Natural killer cell (primary cell): ENCODE measurements around the gene SLC8A1. TPM values are rescaled to one million over a fixed set of nuclear protein-coding genes. Genes with fewer than 3 reads are reported as not detected.

Experiments used
- ATAC-seq, 3 donors: fragments of 150-1000 bp in 2 of 3; fragments of 200-7000 bp in 1 of 3; cut with Tn5 transposase; 1 replicate in 1 of 3; 2 replicates in 2 of 3; pipeline ENCODE4 v1.10.0; 2021; ENCODE audit warnings: mild to moderate bottlenecking in 2 of 3, moderate library complexity in 2 of 3
- DNase-seq, 2 donors: peaks; one replicate each; pipeline versions ENCODE4 v3.0.0 to v3.0.0-alpha.2; 2013 to 2021; ENCODE audit warnings: mixed read lengths in 1 of 2
- H3K27ac ChIP-seq: one replicate; pipeline ENCODE4 v1.5.1; 2013; ENCODE audit warnings: mild to moderate bottlenecking, low read length
- H3K27me3 ChIP-seq: one replicate; pipeline ENCODE4 v1.6.1; 2013; ENCODE audit warnings: low read length; ENCODE audit not compliant: control insufficient read depth, insufficient read depth
- H3K36me3 ChIP-seq: one replicate; pipeline ENCODE4 v1.6.1; 2013; ENCODE audit warnings: low read length; ENCODE audit not compliant: control insufficient read depth, insufficient read depth
- H3K4me1 ChIP-seq: one replicate; pipeline ENCODE4 v1.6.1; 2013; ENCODE audit warnings: low read length; ENCODE audit not compliant: control insufficient read depth, insufficient read depth
- H3K4me3 ChIP-seq: one replicate; pipeline ENCODE4 v1.5.1; 2013; ENCODE audit warnings: low read length
- H3K9me3 ChIP-seq: one replicate; pipeline ENCODE4 v1.6.1; 2013; ENCODE audit warnings: low read length; ENCODE audit not compliant: control insufficient read depth, insufficient read depth
- H3K27ac Mint-ChIP-seq, 2 donors: one replicate each; pipeline ENCODE4 v1.8.0; 2022; ENCODE audit warnings: mild to moderate bottlenecking in 2 of 2, mixed read lengths in 2 of 2, moderate library complexity in 1 of 2
- H3K27me3 Mint-ChIP-seq, 2 donors: one replicate each; pipeline ENCODE4 v1.8.0; 2022; ENCODE audit warnings: low read depth in 2 of 2, mixed read lengths in 2 of 2
- H3K36me3 Mint-ChIP-seq: one replicate; pipeline ENCODE4 v1.8.0; 2022; ENCODE audit warnings: mixed read lengths
- H3K4me1 Mint-ChIP-seq, 2 donors: one replicate each; pipeline ENCODE4 v1.8.0; 2022; ENCODE audit warnings: mixed read lengths in 2 of 2
- H3K4me3 Mint-ChIP-seq: one replicate; pipeline ENCODE4 v1.8.0; 2022; ENCODE audit warnings: mild to moderate bottlenecking, moderate library complexity, mixed read lengths
- H3K9me3 Mint-ChIP-seq, 2 donors: one replicate each; pipeline ENCODE4 v1.8.0; 2022; ENCODE audit warnings: mixed read lengths in 2 of 2
- WGBS: methylation state at CpG from one replicate; pipeline ENCODE4 v1.1.7; 2013; ENCODE audit warnings: missing lambda C conversion rate; ENCODE audit not compliant: insufficient coverage; 5-methylcytosine and 5-hydroxymethylcytosine counted together
- intact Hi-C: fragments of 100-400 bp; cut with micrococcal nuclease; formaldehyde crosslinking; loops from one replicate; pipeline ENCODE4 v1.14.2; 2022
- total RNA-seq, 4 donors: library from RNA; stranded (reverse); fragments of 120-200 nt in 1 of 4; gene quantifications; one replicate each; pipeline versions ENCODE4 v1.2.3 to v1.2.4, GENCODE V29; 2013 to 2022
- TF ChIP-seq, protein P1 (sequence below): fragments of 200-600 bp; IDR thresholded peaks from one replicate; pipeline ENCODE4 v1.8.0; 2022; ENCODE audit warnings: antibody characterized with exemption

SLC8A1 gene
- total RNA-seq, 3 donors from 2014 or later (not counting 1 experiment from before 2014, with no cell fraction given) = 1.4 to 4.7 (median 3.6) TPM

DNA sequence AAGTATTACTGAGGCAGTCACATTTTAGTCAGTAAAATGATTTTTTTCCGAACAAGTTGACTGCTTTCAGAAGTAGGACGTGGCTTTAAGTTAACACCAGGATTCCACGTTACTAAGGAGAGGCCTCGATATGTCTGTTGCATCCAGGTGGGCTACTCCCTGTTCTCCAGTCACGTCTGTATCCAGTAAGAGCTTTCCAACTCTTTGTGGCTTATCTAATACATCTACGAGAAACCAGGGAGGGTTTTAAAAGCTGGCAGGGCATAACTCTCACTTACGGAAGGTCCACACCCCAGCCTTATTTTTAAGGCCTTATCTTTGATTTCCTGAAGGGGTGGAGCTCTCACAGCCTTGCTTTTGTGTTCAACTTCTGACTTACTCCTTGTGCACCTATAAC is 99.2 kb downstream of the SLC8A1 start:
- no peak overlapping the region for H3K27ac ChIP-seq
- TF ChIP-seq, protein P1, sequence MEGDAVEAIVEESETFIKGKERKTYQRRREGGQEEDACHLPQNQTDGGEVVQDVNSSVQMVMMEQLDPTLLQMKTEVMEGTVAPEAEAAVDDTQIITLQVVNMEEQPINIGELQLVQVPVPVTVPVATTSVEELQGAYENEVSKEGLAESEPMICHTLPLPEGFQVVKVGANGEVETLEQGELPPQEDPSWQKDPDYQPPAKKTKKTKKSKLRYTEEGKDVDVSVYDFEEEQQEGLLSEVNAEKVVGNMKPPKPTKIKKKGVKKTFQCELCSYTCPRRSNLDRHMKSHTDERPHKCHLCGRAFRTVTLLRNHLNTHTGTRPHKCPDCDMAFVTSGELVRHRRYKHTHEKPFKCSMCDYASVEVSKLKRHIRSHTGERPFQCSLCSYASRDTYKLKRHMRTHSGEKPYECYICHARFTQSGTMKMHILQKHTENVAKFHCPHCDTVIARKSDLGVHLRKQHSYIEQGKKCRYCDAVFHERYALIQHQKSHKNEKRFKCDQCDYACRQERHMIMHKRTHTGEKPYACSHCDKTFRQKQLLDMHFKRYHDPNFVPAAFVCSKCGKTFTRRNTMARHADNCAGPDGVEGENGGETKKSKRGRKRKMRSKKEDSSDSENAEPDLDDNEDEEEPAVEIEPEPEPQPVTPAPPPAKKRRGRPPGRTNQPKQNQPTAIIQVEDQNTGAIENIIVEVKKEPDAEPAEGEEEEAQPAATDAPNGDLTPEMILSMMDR = no peak

DNA sequence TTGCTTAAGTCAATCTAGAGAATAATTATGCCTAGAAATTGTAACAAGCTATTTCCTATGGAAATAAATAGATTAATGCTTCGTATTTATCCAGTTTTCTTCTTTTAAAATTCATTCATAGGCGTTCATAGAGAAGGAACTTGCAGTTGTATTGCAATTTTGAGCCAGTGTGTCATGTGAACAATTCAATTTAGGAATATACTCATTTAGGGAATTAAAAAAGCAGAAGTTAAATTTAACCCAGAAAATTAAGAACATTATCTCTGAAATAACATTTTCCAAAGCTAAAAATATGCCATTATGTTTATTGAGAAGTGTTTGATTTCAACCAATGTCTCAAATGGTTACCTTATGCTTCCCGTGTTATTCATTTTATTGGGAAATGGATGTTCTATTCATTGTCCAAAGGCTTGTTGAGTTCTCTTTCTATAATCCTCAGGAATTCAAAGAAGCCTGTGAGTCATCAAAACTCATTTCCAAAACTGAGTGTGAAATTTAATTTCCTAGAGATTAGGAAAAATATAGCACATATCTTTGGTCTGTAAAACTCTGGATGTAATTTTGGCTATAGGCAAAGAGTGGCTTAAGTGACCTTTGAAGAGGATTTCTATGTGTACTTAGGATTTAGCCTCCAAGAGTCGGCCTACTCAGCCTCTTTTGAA is 99.7 kb downstream of the SLC8A1 start:
- intact Hi-C loops = no loop called here
- WGBS = 75% methylated on average over 1 of the region's 4 CpGs
- no peaks in the 10 kb centered on the region for H3K27me3 ChIP-seq
- peaks cover 0 to 2% of the 10 kb centered on the region in 2 donors for H3K9me3 Mint-ChIP-seq
- H3K36me3 Mint-ChIP-seq = no peaks in the 10 kb centered on the region
- H3K36me3 ChIP-seq = no peaks in the 10 kb centered on the region
- no peak overlapping the region for H3K27ac ChIP-seq
- H3K4me3 ChIP-seq = no peak overlapping the region
- no peaks in the 10 kb centered on the region for H3K4me1 Mint-ChIP-seq
- no peaks in the 10 kb centered on the region for H3K27me3 Mint-ChIP-seq
- TF ChIP-seq, protein P1 = no peak
- DNase-seq (no peak), ATAC-seq (no peak)
- no peaks in the 10 kb centered on the region for H3K4me1 ChIP-seq
- no peak overlapping the region for H3K4me3 Mint-ChIP-seq
- no peak overlapping the region for H3K27ac Mint-ChIP-seq
- no peaks in the 10 kb centered on the region for H3K9me3 ChIP-seq

More for the DNA sequence above, 99.2 kb downstream of the SLC8A1 start:
- Histone ChIP-seq H3K27me3 (no peaks in the 10 kb centered on the region), H3K9me3 (no peaks in the 10 kb centered on the region), H3K36me3 (no peaks in the 10 kb centered on the region), H3K4me3 (no peak overlapping the region), H3K4me1 (no peaks in the 10 kb centered on the region)
- Mint-ChIP-seq H3K27me3 (no peaks in the 10 kb centered on the region), H3K27ac (no peak overlapping the region), H3K4me1 (no peaks in the 10 kb centered on the region), H3K4me3 (no peak overlapping the region), H3K36me3 (no peaks in the 10 kb centered on the region), H3K9me3 (peaks cover 0 to 3% of the 10 kb centered on the region in 2 donors)
- intact Hi-C loops = no loop called here
- 87% methylated on average over 7 of the region's 7 CpGs for WGBS
- no peak for ATAC-seq
- no peak for DNase-seq

DNA sequence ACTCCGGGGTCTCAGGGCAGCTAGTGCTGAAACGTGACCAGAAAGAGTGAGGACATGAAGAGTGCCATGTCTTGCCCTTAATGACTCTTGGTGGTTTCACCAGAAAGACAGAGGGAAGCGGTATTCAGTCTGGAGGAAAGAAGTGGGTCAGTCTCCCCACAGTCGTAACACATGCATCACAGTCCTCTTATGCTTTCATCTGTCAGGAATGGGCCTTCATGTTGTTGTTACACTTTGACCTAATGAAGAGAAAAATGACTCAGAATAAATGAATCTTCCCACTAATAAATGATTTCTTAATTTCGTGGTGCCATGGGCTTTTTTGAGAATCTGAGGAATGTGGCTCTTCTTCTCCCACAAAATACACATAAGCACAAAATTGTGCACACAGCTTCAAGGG is 103.2 kb downstream of the SLC8A1 start:
- Histone ChIP-seq H3K27me3 (no peaks in the 10 kb centered on the region), H3K27ac (no peak overlapping the region), H3K36me3 (no peaks in the 10 kb centered on the region), H3K9me3 (no peaks in the 10 kb centered on the region), H3K4me1 (no peaks in the 10 kb centered on the region), H3K4me3 (no peak overlapping the region)
- no peaks in the 10 kb centered on the region for H3K36me3 Mint-ChIP-seq
- TF ChIP-seq, protein P1 = no peak
- no peaks in the 10 kb centered on the region for H3K4me1 Mint-ChIP-seq
- no peak for DNase-seq
- H3K27me3 Mint-ChIP-seq = no peaks in the 10 kb centered on the region
- H3K27ac Mint-ChIP-seq = no peak overlapping the region
- 68% methylated on average over 5 of the region's 5 CpGs for WGBS
- intact Hi-C loops = no loop called here
- no peak overlapping the region for H3K4me3 Mint-ChIP-seq
- H3K9me3 Mint-ChIP-seq = peaks cover 0 to 5% of the 10 kb centered on the region in 2 donors
- no peak for ATAC-seq

DNA sequence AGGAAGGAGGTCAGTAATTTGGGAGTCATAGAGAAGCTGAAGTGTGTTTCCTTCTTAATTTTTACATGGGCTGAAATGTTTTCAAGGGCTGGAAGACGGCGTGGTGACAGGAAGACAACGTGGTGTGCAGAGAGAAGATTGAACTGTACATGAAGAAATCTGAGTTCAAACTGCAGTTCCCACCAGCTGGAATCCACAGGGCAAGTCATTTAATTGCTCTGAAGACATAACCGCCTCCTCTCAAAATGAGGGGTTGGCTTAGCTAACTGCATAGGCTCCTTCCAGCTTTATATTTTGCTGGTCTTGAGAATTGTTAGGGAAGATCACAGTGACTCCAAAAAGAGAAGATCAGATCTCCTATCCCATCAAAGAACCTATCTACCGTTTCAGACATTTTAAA is 103.9 kb downstream of the SLC8A1 start:
- intact Hi-C loops = no loop called here
- Mint-ChIP-seq H3K36me3 (no peaks in the 10 kb centered on the region), H3K27ac (no peak overlapping the region), H3K27me3 (no peaks in the 10 kb centered on the region), H3K4me3 (no peak overlapping the region), H3K9me3 (peaks cover 0 to 5% of the 10 kb centered on the region in 2 donors), H3K4me1 (no peaks in the 10 kb centered on the region)
- Histone ChIP-seq H3K36me3 (no peaks in the 10 kb centered on the region), H3K9me3 (no peaks in the 10 kb centered on the region), H3K4me1 (no peaks in the 10 kb centered on the region), H3K4me3 (no peak overlapping the region), H3K27ac (no peak overlapping the region), H3K27me3 (no peaks in the 10 kb centered on the region)
- no peak for ATAC-seq
- TF ChIP-seq, protein P1 = no peak
- 69% methylated on average over 4 of the region's 5 CpGs for WGBS
- DNase-seq = no peak
